ENCODE results near the gene TBX2. TPM values are rescaled to one million over a fixed set of nuclear protein-coding genes. Genes with fewer than 3 reads are reported as not detected.

The TBX2 gene
- total RNA-seq, 1 experiment from 2014 or later = 1.2 TPM

GRCh38 chr17:61406971-61407911 lies 7.6 kb downstream of the TBX2 start:
- DNase-seq (ENCODE audit: low read depth) = no peak
- in situ Hi-C loops (cut with HindIII; ENCODE audit: low pct_unique_long_range_greater_than_20kb, low sequenced_read_pairs) = no loop called here

GRCh38 chr17:61408151-61409041 lies 8.8 kb downstream of the TBX2 start:
- in situ Hi-C loops (cut with HindIII; ENCODE audit: low pct_unique_long_range_greater_than_20kb, low sequenced_read_pairs) = no loop called here
- DNase-seq (ENCODE audit: low read depth) = no peak

GRCh38 chr17:61409301-61410112 lies 9.9 kb downstream of the TBX2 start:
- peak; percentile 47 for DNase-seq (ENCODE audit: low read depth)
- in situ Hi-C loops (cut with HindIII; ENCODE audit: low pct_unique_long_range_greater_than_20kb, low sequenced_read_pairs) = no loop called here

- in situ Hi-C loops (cut with HindIII; ENCODE audit: low pct_unique_long_range_greater_than_20kb, low sequenced_read_pairs) = no loop called here
- no peak for DNase-seq (ENCODE audit: low read depth)
Measured at GRCh38 chr17:61410141-61411010, 10.7 kb downstream of the TBX2 start.

GRCh38 chr17:61411011-61411260 lies 11.3 kb downstream of the TBX2 start:
- in situ Hi-C loops (cut with HindIII; ENCODE audit: low pct_unique_long_range_greater_than_20kb, low sequenced_read_pairs) = no loop called here
- no peak for DNase-seq (ENCODE audit: low read depth)

GRCh38 chr17:61411261-61412142 lies 11.9 kb downstream of the TBX2 start:
- no peak for DNase-seq (ENCODE audit: low read depth)
- in situ Hi-C loops (cut with HindIII; ENCODE audit: low pct_unique_long_range_greater_than_20kb, low sequenced_read_pairs) = no loop called here

GRCh38 chr17:61412143-61412859 lies 12.7 kb downstream of the TBX2 start:
- in situ Hi-C loops (cut with HindIII; ENCODE audit: low pct_unique_long_range_greater_than_20kb, low sequenced_read_pairs) = no loop called here
- peak; percentile 77 for DNase-seq (ENCODE audit: low read depth)

GRCh38 chr17:61412860-61413660 lies 13.4 kb downstream of the TBX2 start:
- in situ Hi-C loops (cut with HindIII; ENCODE audit: low pct_unique_long_range_greater_than_20kb, low sequenced_read_pairs) = no loop called here

GRCh38 chr17:61413661-61414126 lies 14.1 kb downstream of the TBX2 start:
- DNase-seq (ENCODE audit: low read depth) = no peak
- in situ Hi-C loops (cut with HindIII; ENCODE audit: low pct_unique_long_range_greater_than_20kb, low sequenced_read_pairs) = no loop called here

More at GRCh38 chr17:61412860-61413660, 13.4 kb downstream of the TBX2 start:
- DNase-seq (ENCODE audit: low read depth) = no peak

- no peak for DNase-seq (ENCODE audit: low read depth)
- in situ Hi-C loops (cut with HindIII; ENCODE audit: low pct_unique_long_range_greater_than_20kb, low sequenced_read_pairs) = no loop called here
Measured at GRCh38 chr17:61414141-61414935, 14.7 kb downstream of the TBX2 start.

GRCh38 chr17:61414936-61415251 lies 15.3 kb downstream of the TBX2 start:
- DNase-seq (ENCODE audit: low read depth) = no peak
- in situ Hi-C loops (cut with HindIII; ENCODE audit: low pct_unique_long_range_greater_than_20kb, low sequenced_read_pairs) = no loop called here

- in situ Hi-C loops (cut with HindIII; ENCODE audit: low pct_unique_long_range_greater_than_20kb, low sequenced_read_pairs) = no loop called here
- DNase-seq (ENCODE audit: low read depth) = no peak
Measured at GRCh38 chr17:61415374-61416210, 15.9 kb downstream of the TBX2 start.

- DNase-seq (ENCODE audit: low read depth) = no peak
Measured at GRCh38 chr17:61416211-61416539, 16.5 kb downstream of the TBX2 start.

More at GRCh38 chr17:61416211-61416539, 16.5 kb downstream of the TBX2 start:
- in situ Hi-C loops (cut with HindIII; ENCODE audit: low pct_unique_long_range_greater_than_20kb, low sequenced_read_pairs) = no loop called here
